Liver (tissue), 9 donors: ENCODE data around the gene HEMGN. TPM values are rescaled to one million over a fixed set of nuclear protein-coding genes. Genes with fewer than 3 reads are reported as not detected.

Experiments
- DNase-seq: peaks from one replicate; pipeline ENCODE4 v3.0.0-alpha.2; 2017; ENCODE audit warnings: low spot score
- H3K27ac ChIP-seq, 2 donors: one replicate each; pipeline ENCODE4 v1.7.0; 2013; ENCODE audit warnings: inconsistent platforms in 2 of 2, low read length in 2 of 2, control low read depth in 1 of 2, low read depth in 1 of 2, mild to moderate bottlenecking in 1 of 2
- H3K27me3 ChIP-seq, 4 donors: one replicate each; pipeline versions ENCODE4 v1.6.1 to v1.7.0; 2013; ENCODE audit warnings: low read length in 3 of 4, inconsistent platforms in 1 of 4, mild to moderate bottlenecking in 1 of 4, moderate library complexity in 1 of 4; ENCODE audit not compliant: control insufficient read depth in 4 of 4, insufficient read depth in 4 of 4
- H3K36me3 ChIP-seq, 4 donors: one replicate each; pipeline versions ENCODE4 v1.6.1 to v1.7.0; 2013; ENCODE audit warnings: low read length in 3 of 4, mild to moderate bottlenecking in 3 of 4, low read depth in 1 of 4, moderate library complexity in 1 of 4; ENCODE audit not compliant: control insufficient read depth in 4 of 4, insufficient read depth in 3 of 4
- H3K4me1 ChIP-seq, 4 donors: one replicate each; pipeline versions ENCODE4 v1.6.1 to v1.7.0; 2013; ENCODE audit warnings: low read length in 3 of 4, mild to moderate bottlenecking in 3 of 4, moderate library complexity in 1 of 4; ENCODE audit not compliant: control insufficient read depth in 4 of 4, insufficient read depth in 4 of 4
- H3K4me3 ChIP-seq, 3 donors: one replicate each; pipeline versions ENCODE4 v1.6.1 to v1.7.0; 2013; ENCODE audit warnings: low read length in 3 of 3, control low read depth in 1 of 3, low read depth in 1 of 3, mild to moderate bottlenecking in 1 of 3
- H3K9ac ChIP-seq, 2 donors: one replicate each; pipeline ENCODE4 v1.7.0; 2013; ENCODE audit warnings: low read length in 2 of 2, mild to moderate bottlenecking in 2 of 2, moderate library complexity in 2 of 2, control low read depth in 1 of 2, low read depth in 1 of 2
- H3K9me3 ChIP-seq, 4 donors: one replicate each; pipeline versions ENCODE4 v1.6.1 to v1.7.0; 2013; ENCODE audit warnings: low read length in 3 of 4; ENCODE audit not compliant: control insufficient read depth in 4 of 4
- ATF3 ChIP-seq: IDR thresholded peaks from 2 replicates; pipeline ENCODE4 v1.6.1; 2016; ENCODE audit warnings: antibody characterized with exemption
- CTCF ChIP-seq: fragments of 150-350 bp; IDR thresholded peaks from 2 replicates; pipeline ENCODE4 v1.5.1; 2017; ENCODE audit warnings: improper control_type of control experiment, low read depth, low read length; ENCODE audit not compliant: missing input control
- EGR1 ChIP-seq, 2 donors: IDR thresholded peaks; 2 replicates each; pipeline ENCODE4 v1.6.1; 2016 to 2018; ENCODE audit warnings: antibody characterized with exemption in 2 of 2, low read depth in 2 of 2
- FOXA1 ChIP-seq: IDR thresholded peaks from 2 replicates; pipeline ENCODE4 v1.6.1; 2016; ENCODE audit warnings: antibody characterized with exemption
- FOXA2 ChIP-seq: IDR thresholded peaks from 2 replicates; pipeline ENCODE4 v1.6.1; 2016; ENCODE audit warnings: antibody characterized with exemption
- GABPA ChIP-seq, 2 donors: IDR thresholded peaks in 1 of 2; conservative IDR thresholded peaks in 1 of 2; 2 replicates each; pipeline ENCODE4 v1.6.1; 2016; ENCODE audit warnings: antibody characterized with exemption in 2 of 2, mild to moderate bottlenecking in 1 of 2, moderate library complexity in 1 of 2
- HNF4A ChIP-seq, 2 donors: conservative IDR thresholded peaks; 2 replicates each; pipeline ENCODE4 v1.6.1; 2016; ENCODE audit warnings: antibody characterized with exemption in 2 of 2, mild to moderate bottlenecking in 2 of 2
- HNF4G ChIP-seq: IDR thresholded peaks from 2 replicates; pipeline ENCODE4 v1.6.1; 2016; ENCODE audit warnings: antibody characterized with exemption
- JUND ChIP-seq, 2 donors: IDR thresholded peaks; 2 replicates each; pipeline ENCODE4 v1.6.1; 2016; ENCODE audit warnings: antibody characterized with exemption in 2 of 2
- MAX ChIP-seq: IDR thresholded peaks from 2 replicates; pipeline ENCODE4 v1.6.1; 2016; ENCODE audit warnings: antibody characterized with exemption
- NR2F2 ChIP-seq: IDR thresholded peaks from 2 replicates; pipeline ENCODE4 v1.6.1; 2016; ENCODE audit warnings: antibody characterized with exemption
- RAD21 ChIP-seq, 2 donors: IDR thresholded peaks; 2 replicates each; pipeline ENCODE4 v1.6.1; 2016; ENCODE audit warnings: antibody characterized with exemption in 2 of 2, mild to moderate bottlenecking in 2 of 2
- REST ChIP-seq: IDR thresholded peaks from 2 replicates; pipeline ENCODE4 v1.6.1; 2016; ENCODE audit warnings: antibody characterized with exemption, mild to moderate bottlenecking
- RXRA ChIP-seq, 2 donors: IDR thresholded peaks; 2 replicates each; pipeline ENCODE4 v1.6.1; 2017 to 2018; ENCODE audit warnings: antibody characterized with exemption in 2 of 2, mild to moderate bottlenecking in 1 of 2
- SP1 ChIP-seq: IDR thresholded peaks from 2 replicates; pipeline ENCODE4 v1.6.1; 2018; ENCODE audit warnings: antibody characterized with exemption, mild to moderate bottlenecking
- TAF1 ChIP-seq: conservative IDR thresholded peaks from 2 replicates; pipeline ENCODE4 v1.6.1; 2016; ENCODE audit warnings: antibody characterized with exemption, mild to moderate bottlenecking
- YY1 ChIP-seq: IDR thresholded peaks from 2 replicates; pipeline ENCODE4 v1.6.1; 2016; ENCODE audit warnings: antibody characterized with exemption, mild to moderate bottlenecking
- ZBTB33 ChIP-seq: IDR thresholded peaks from 2 replicates; pipeline ENCODE4 v1.6.1; 2016; ENCODE audit warnings: antibody characterized with exemption
- WGBS: extraction: QIAGEN DNeasy Blood & Tissue Kit; methylation state at CpG from one replicate; pipeline ENCODE4 v1.1.7; 2013; 5-methylcytosine and 5-hydroxymethylcytosine counted together
- polyA plus RNA-seq, 2 donors: library from polyadenylated mRNA; stranded (reverse) in 1 of 2; unstranded in 1 of 2; fragments of 200-250 nt in 1 of 2; fragments of >200 nt in 1 of 2; fragmentation: Nextera tagmentation in 1 of 2; extraction: Ambion mirVana in 1 of 2; gene quantifications; one replicate each; pipeline versions ENCODE4 v1.2.1 to v1.2.3, GENCODE V29; 2013 to 2015
- total RNA-seq, 2 donors: library from RNA; depleted of rRNA; stranded (reverse); fragments of >200 nt; gene quantifications; one replicate each; pipeline ENCODE4 v1.2.3, GENCODE V29; 2014
- donor health status: healthy.
- donor health status: healthy.
- donor health status: healthy.
- donor health status: healthy.
- donor health status: healthy.

Gene HEMGN
- total and polyA plus RNA-seq, 4 donors = 0.06 to 218 (median 0.08) TPM; not detected in 1

- Histone ChIP-seq H3K9ac (no peak overlapping the region), H3K4me3 (no peak overlapping the region), H3K27me3 (no peaks in the 10 kb centered on the region), H3K36me3 (peaks cover 0 to 10% (median 3%) of the 10 kb centered on the region in 4 donors), H3K27ac (no peak overlapping the region), H3K4me1 (peaks cover 0 to 6% (median under 1%) of the 10 kb centered on the region in 4 donors), H3K9me3 (no peaks in the 10 kb centered on the region)
- WGBS = 77% methylated on average over 9 of the region's 9 CpGs
- no peak for TF ChIP-seq HNF4G
- TF ChIP-seq FOXA1 = no peak
- no peak for TF ChIP-seq ATF3
- TF ChIP-seq RAD21 (IDR thresholded peaks at IDR 0.05) = no peak
- TF ChIP-seq TAF1 = no peak
- no peak for TF ChIP-seq RXRA (IDR thresholded peaks at IDR 0.05)
- no peak for TF ChIP-seq MAX
- TF ChIP-seq GABPA (IDR thresholded peaks at IDR 0.05 in 1 of 2, conservative IDR thresholded peaks at IDR 0.05 in 1 of 2) = no peak
- TF ChIP-seq HNF4A (conservative IDR thresholded peaks at IDR 0.05) = no peak
- no peak for TF ChIP-seq EGR1 (IDR thresholded peaks at IDR 0.05; ENCODE audit: low read depth in 2 of 2)
- no peak for TF ChIP-seq CTCF
- TF ChIP-seq SP1 = no peak
- TF ChIP-seq NR2F2 = no peak
- TF ChIP-seq YY1 = no peak
- no peak for TF ChIP-seq JUND (IDR thresholded peaks at IDR 0.05)
- TF ChIP-seq FOXA2 = no peak
- TF ChIP-seq REST = no peak
- no peak for TF ChIP-seq ZBTB33
- no peak for DNase-seq
Observed at GRCh38 chr9:97900103-97900737, 37.8 kb downstream of the HEMGN start.
